Ascending aorta (tissue), 2 donors: ENCODE results near the gene TYW1. TPM values are rescaled to one million over a fixed set of nuclear protein-coding genes. Genes with fewer than 3 reads are reported as not detected.
"Not testable (repeated sequence)": the region's sequence is repeated elsewhere in the genome, so short reads cannot be mapped to it uniquely, and the experiment has no call there.

Experiments
- DNase-seq, 2 donors: peaks; one replicate each; pipeline ENCODE4 v3.0.0-alpha.2; 2019; ENCODE audit warnings: low spot score in 2 of 2
- H3K27ac ChIP-seq, 2 donors: fragments of 200-600 bp; sonication (generic); one replicate each; pipeline ENCODE4 v1.5.1; 2016 to 2017; ENCODE audit warnings: mild to moderate bottlenecking in 1 of 2
- H3K27me3 ChIP-seq: fragments of 200-600 bp; sonication (generic); one replicate; pipeline ENCODE4 v1.5.1; 2017
- H3K36me3 ChIP-seq, 2 donors: fragments of 200-600 bp; sonication (generic); one replicate each; pipeline ENCODE4 v1.5.1; 2016
- H3K4me1 ChIP-seq, 2 donors: fragments of 200-600 bp; sonication (generic); one replicate each; pipeline ENCODE4 v1.5.1; 2016 to 2017; ENCODE audit warnings: mild to moderate bottlenecking in 1 of 2
- H3K4me3 ChIP-seq, 2 donors: fragments of 200-600 bp; sonication (generic); one replicate each; pipeline ENCODE4 v1.5.1; 2016 to 2017; ENCODE audit warnings: mild to moderate bottlenecking in 1 of 2
- H3K9me3 ChIP-seq, 2 donors: fragments of 200-600 bp; sonication (generic); one replicate each; pipeline ENCODE4 v1.5.1; 2016
- CTCF ChIP-seq, 3 experiments: fragments of 200-600 bp in 2 of 3; fragments of 450-650 bp in 1 of 3; sonication (generic) in 2 of 3; IDR thresholded peaks; one replicate each; pipeline ENCODE4 v1.5.1; 2016 to 2019; ENCODE audit warnings: antibody characterized with exemption in 3 of 3, mild to moderate bottlenecking in 1 of 3, moderate library complexity in 1 of 3
- intact Hi-C: fragments of 100-400 bp; cut with DNase I; formaldehyde crosslinking; loops from one replicate; pipeline ENCODE4 v1.15.1; 2023
- total RNA-seq: library from RNA; depleted of rRNA; stranded (reverse); fragments of >200 nt; gene quantifications from one replicate; pipeline ENCODE4 v1.1.0, GENCODE V29; 2016

The TYW1 gene
- total RNA-seq, 1 donor from 2014 or later, result 2.1 TPM

- H3K4me3 ChIP-seq, result no peak overlapping the region
- TF ChIP-seq CTCF (IDR thresholded peaks at IDR 0.05), result no peak
These were observed 104.3 kb downstream of the TYW1 start for GRCh38 chr7:67100956-67101361.

GRCh38 chr7:67104937-67105336, 108.3 kb downstream of the TYW1 start:
- H3K27me3 ChIP-seq, intact Hi-C loops, DNase-seq, H3K9me3 ChIP-seq, H3K27ac ChIP-seq, H3K36me3 ChIP-seq, H3K4me1 ChIP-seq, H3K4me3 ChIP-seq: not testable (repeated sequence)

More at GRCh38 chr7:67100956-67101361, 104.3 kb downstream of the TYW1 start:
- Histone ChIP-seq H3K27ac (no peak overlapping the region), H3K4me1 (no peaks in the 10 kb centered on the region), H3K9me3 (no peaks in the 10 kb centered on the region), H3K27me3 (no peaks in the 10 kb centered on the region), H3K36me3 (peaks cover 7 to 10% of the 10 kb centered on the region in 2 donors)
- DNase-seq, result no peak
- intact Hi-C loops, result no loop called here

GRCh38 chr7:67105377-67105776, 108.7 kb downstream of the TYW1 start:
- no peak for TF ChIP-seq CTCF (IDR thresholded peaks at IDR 0.05)
- no peak overlapping the region for H3K4me3 ChIP-seq

GRCh38 chr7:67106255-67106654, 109.6 kb downstream of the TYW1 start:
- H3K9me3 ChIP-seq, H3K27me3 ChIP-seq, DNase-seq, H3K36me3 ChIP-seq, H3K4me3 ChIP-seq, H3K27ac ChIP-seq, intact Hi-C loops, H3K4me1 ChIP-seq: not testable (repeated sequence)

More at GRCh38 chr7:67105377-67105776, 108.7 kb downstream of the TYW1 start:
- no peak for DNase-seq
- Histone ChIP-seq H3K27me3 (no peaks in the 10 kb centered on the region), H3K9me3 (no peaks in the 10 kb centered on the region), H3K4me1 (no peaks in the 10 kb centered on the region), H3K36me3 (peaks cover 7 to 10% of the 10 kb centered on the region in 2 donors), H3K27ac (no peak overlapping the region)
- intact Hi-C loops, result no loop called here

- H3K4me1 ChIP-seq, intact Hi-C loops, H3K4me3 ChIP-seq, DNase-seq, H3K27me3 ChIP-seq, H3K36me3 ChIP-seq, H3K27ac ChIP-seq, H3K9me3 ChIP-seq: not testable (repeated sequence)
These were observed 114.7 kb downstream of the TYW1 start for GRCh38 chr7:67111342-67111741.

- H3K9me3 ChIP-seq, H3K4me3 ChIP-seq, intact Hi-C loops, H3K27ac ChIP-seq, H3K27me3 ChIP-seq, H3K4me1 ChIP-seq, DNase-seq: not testable (repeated sequence)
- H3K36me3 ChIP-seq, result peaks cover 1 to 12% of the 10 kb centered on the region in 2 donors
These were observed 118.0 kb downstream of the TYW1 start for GRCh38 chr7:67114483-67115246.

- H3K4me3 ChIP-seq, H3K27ac ChIP-seq, H3K9me3 ChIP-seq, intact Hi-C loops, DNase-seq, H3K27me3 ChIP-seq, H3K4me1 ChIP-seq: not testable (repeated sequence)
- H3K36me3 ChIP-seq, result peaks cover 0 to 18% of the 10 kb centered on the region in 2 donors
These were observed 123.9 kb downstream of the TYW1 start for GRCh38 chr7:67120491-67120890.

- H3K9me3 ChIP-seq, H3K27me3 ChIP-seq, H3K4me1 ChIP-seq, intact Hi-C loops, DNase-seq, H3K36me3 ChIP-seq, H3K4me3 ChIP-seq: not testable (repeated sequence)
- H3K27ac ChIP-seq, result peak overlapping the region; percentile 53 to 64
These were observed 131.6 kb downstream of the TYW1 start for GRCh38 chr7:67128257-67128656.

GRCh38 chr7:67130766-67131165, 134.1 kb downstream of the TYW1 start:
- H3K4me3 ChIP-seq, H3K27ac ChIP-seq, H3K4me1 ChIP-seq, H3K27me3 ChIP-seq, H3K9me3 ChIP-seq, H3K36me3 ChIP-seq, intact Hi-C loops, DNase-seq: not testable (repeated sequence)

GRCh38 chr7:67134912-67135311, 138.3 kb downstream of the TYW1 start:
- not testable (repeated sequence) for DNase-seq, H3K9me3 ChIP-seq

GRCh38 chr7:67135617-67136486, 139.2 kb downstream of the TYW1 start:
- H3K27me3 ChIP-seq, H3K9me3 ChIP-seq, H3K4me1 ChIP-seq, DNase-seq, H3K4me3 ChIP-seq, intact Hi-C loops, H3K36me3 ChIP-seq, H3K27ac ChIP-seq: not testable (repeated sequence)

More at GRCh38 chr7:67134912-67135311, 138.3 kb downstream of the TYW1 start:
- H3K27me3 ChIP-seq, H3K4me1 ChIP-seq, H3K27ac ChIP-seq, H3K4me3 ChIP-seq, intact Hi-C loops, H3K36me3 ChIP-seq: not testable (repeated sequence)

GRCh38 chr7:67137489-67137888, 140.9 kb downstream of the TYW1 start:
- H3K27ac ChIP-seq, H3K9me3 ChIP-seq, H3K4me1 ChIP-seq, H3K27me3 ChIP-seq, H3K36me3 ChIP-seq, intact Hi-C loops, DNase-seq, H3K4me3 ChIP-seq: not testable (repeated sequence)
